OCI-M2 (cell line): ENCODE measurements around the gene HNMT.
"Not testable (repeated sequence)": the region's sequence is repeated elsewhere in the genome, so short reads cannot be mapped to it uniquely, and the experiment has no call there.

ENCODE experiments used
- DNase-seq: peaks from one replicate; lab custom pipeline; 2025; ENCODE audit not compliant: unreplicated experiment; lab: John Stamatoyannopoulos, UW

Gene HNMT

GRCh38 chr2:137945229-137945628 lies 19.0 kb upstream of the HNMT start:
- DNase-seq, result no peak

- DNase-seq, result no peak
Observed at GRCh38 chr2:137946227-137946626, 18.0 kb upstream of the HNMT start.

- no peak for DNase-seq
Observed at GRCh38 chr2:137947032-137947727, 17.1 kb upstream of the HNMT start.

GRCh38 chr2:137947728-137948336 lies 16.4 kb upstream of the HNMT start:
- DNase-seq, result no peak

- no peak for DNase-seq
Observed at GRCh38 chr2:137948894-137949293, 15.4 kb upstream of the HNMT start.

- no peak for DNase-seq
Observed at GRCh38 chr2:137950238-137950637, 14.0 kb upstream of the HNMT start.

- DNase-seq, result no peak
Observed at GRCh38 chr2:137951586-137951985, 12.7 kb upstream of the HNMT start.

GRCh38 chr2:137952586-137953129 lies 11.6 kb upstream of the HNMT start:
- no peak for DNase-seq

GRCh38 chr2:137955536-137955935 lies 8.7 kb upstream of the HNMT start:
- DNase-seq, result no peak

- no peak for DNase-seq
Observed at GRCh38 chr2:137957033-137957432, 7.2 kb upstream of the HNMT start.

GRCh38 chr2:137959166-137959565 lies 5.1 kb upstream of the HNMT start:
- DNase-seq, result no peak

GRCh38 chr2:137960223-137960622 lies 4.0 kb upstream of the HNMT start:
- no peak for DNase-seq

- DNase-seq, result no peak
Observed at GRCh38 chr2:137961602-137962001, 2.7 kb upstream of the HNMT start.

- DNase-seq, result no peak
Observed at GRCh38 chr2:137963535-137964065, 673 bp upstream of the HNMT start.

GRCh38 chr2:137964859-137965459 lies 686 bp downstream of the HNMT start:
- no peak for DNase-seq

GRCh38 chr2:137966043-137966442 lies 1.8 kb downstream of the HNMT start:
- DNase-seq, result no peak

GRCh38 chr2:137967042-137967441 lies 2.8 kb downstream of the HNMT start:
- DNase-seq, result no peak

- DNase-seq, result no peak
Observed at GRCh38 chr2:137968477-137969417, 4.5 kb downstream of the HNMT start.

- DNase-seq, result no peak
Observed at GRCh38 chr2:137969418-137969765, 5.1 kb downstream of the HNMT start.

GRCh38 chr2:137969876-137970275 lies 5.6 kb downstream of the HNMT start:
- DNase-seq, result no peak

- DNase-seq, result not testable (repeated sequence)
Observed at GRCh38 chr2:137971259-137971658, 7.0 kb downstream of the HNMT start.
